Measurements from ENCODE around the gene TAS2R43. TPM values are rescaled to one million over a fixed set of nuclear protein-coding genes. Genes with fewer than 3 reads are reported as not detected.

The TAS2R43 gene, protein sequence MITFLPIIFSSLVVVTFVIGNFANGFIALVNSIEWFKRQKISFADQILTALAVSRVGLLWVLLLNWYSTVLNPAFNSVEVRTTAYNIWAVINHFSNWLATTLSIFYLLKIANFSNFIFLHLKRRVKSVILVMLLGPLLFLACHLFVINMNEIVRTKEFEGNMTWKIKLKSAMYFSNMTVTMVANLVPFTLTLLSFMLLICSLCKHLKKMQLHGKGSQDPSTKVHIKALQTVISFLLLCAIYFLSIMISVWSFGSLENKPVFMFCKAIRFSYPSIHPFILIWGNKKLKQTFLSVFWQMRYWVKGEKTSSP
- total RNA-seq, result 1 to 10 TPM; 5.2 to 9.2 (median 6.1) TPM

DNA sequence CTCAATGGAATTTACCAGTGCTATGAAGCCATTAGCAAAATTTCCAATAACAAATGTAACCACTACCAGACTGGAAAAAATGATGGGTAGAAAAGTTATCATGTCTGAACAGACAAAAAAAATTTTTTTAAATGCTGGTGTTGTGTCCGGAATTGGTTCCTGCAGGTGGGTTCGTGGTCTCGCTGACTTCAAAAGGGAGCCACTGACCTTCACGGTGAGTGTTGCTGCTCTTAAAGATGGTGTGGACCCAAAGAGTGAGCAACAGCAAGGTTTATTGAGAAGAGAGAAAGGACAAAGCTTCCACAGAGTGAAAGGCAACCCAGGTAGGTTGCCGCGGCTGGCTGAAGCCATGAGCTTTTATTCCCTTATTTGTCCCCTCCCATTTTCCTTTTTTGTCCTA is at the start of gene TAS2R43:
TAS2R43 (minus strand) TSS at position 186 of the 400 bp plus-strand sequence; CDS start at position 102, 84 bp downstream.
- TF ChIP-seq, protein P1, sequence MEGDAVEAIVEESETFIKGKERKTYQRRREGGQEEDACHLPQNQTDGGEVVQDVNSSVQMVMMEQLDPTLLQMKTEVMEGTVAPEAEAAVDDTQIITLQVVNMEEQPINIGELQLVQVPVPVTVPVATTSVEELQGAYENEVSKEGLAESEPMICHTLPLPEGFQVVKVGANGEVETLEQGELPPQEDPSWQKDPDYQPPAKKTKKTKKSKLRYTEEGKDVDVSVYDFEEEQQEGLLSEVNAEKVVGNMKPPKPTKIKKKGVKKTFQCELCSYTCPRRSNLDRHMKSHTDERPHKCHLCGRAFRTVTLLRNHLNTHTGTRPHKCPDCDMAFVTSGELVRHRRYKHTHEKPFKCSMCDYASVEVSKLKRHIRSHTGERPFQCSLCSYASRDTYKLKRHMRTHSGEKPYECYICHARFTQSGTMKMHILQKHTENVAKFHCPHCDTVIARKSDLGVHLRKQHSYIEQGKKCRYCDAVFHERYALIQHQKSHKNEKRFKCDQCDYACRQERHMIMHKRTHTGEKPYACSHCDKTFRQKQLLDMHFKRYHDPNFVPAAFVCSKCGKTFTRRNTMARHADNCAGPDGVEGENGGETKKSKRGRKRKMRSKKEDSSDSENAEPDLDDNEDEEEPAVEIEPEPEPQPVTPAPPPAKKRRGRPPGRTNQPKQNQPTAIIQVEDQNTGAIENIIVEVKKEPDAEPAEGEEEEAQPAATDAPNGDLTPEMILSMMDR (IDR thresholded peaks at IDR 0.05), result no peak
- TF ChIP-seq POLR2AphosphoS5 (IDR thresholded peaks at IDR 0.05) (no peak), POLR2A (IDR thresholded peaks at IDR 0.05) (no peak)
- intact Hi-C loops (cut with DNase I; ENCODE audit: low total_unique reads), result no loop called here
- no peaks in the 10 kb centered on the region for H3K27me3 ChIP-seq

DNA sequence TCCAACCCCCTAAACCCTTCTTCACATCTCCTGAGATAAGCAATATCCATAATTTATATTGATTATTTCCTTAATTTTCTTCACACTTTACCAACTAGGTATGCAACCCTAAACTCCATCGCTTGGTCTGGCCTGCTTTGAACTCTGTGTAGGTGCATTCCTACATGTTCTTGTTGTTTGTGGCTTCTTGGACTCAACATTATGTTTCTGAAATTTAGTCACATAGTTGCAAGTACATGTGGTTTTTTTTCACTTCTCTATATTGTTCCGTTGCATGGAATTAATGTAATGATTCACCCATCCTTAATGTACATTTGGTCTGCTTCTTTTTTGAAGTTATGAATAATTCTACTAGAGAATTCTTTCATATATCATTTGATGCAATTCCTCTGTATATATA is 44.0 kb upstream of the TAS2R43 start:
- intact Hi-C loops (cut with DNase I; ENCODE audit: low total_unique reads), result no loop called here
- Histone ChIP-seq H3K36me3 (no peaks in the 10 kb centered on the region), H3K4me1 (no peaks in the 10 kb centered on the region), H3K27me3 (no peaks in the 10 kb centered on the region), H3K9me3 (no peaks in the 10 kb centered on the region), H3K4me3 (no peak overlapping the region), H3K27ac (no peak overlapping the region)
- no peak for DNase-seq (ENCODE audit: low spot score in 2 of 2)
- TF ChIP-seq, protein P1 (IDR thresholded peaks at IDR 0.05), result no peak
- no peak for TF ChIP-seq POLR2A (IDR thresholded peaks at IDR 0.05)
- TF ChIP-seq POLR2AphosphoS5 (IDR thresholded peaks at IDR 0.05), result no peak

More for the DNA sequence above, at the start of gene TAS2R43:
- Histone ChIP-seq H3K36me3 (no peaks in the 10 kb centered on the region), H3K27ac (no peak within 1 kb of the TSS), H3K4me3 (no peak within 1 kb of the TSS), H3K9me3 (no peaks in the 10 kb centered on the region), H3K4me1 (no peaks in the 10 kb centered on the region)
- DNase-seq (ENCODE audit: low spot score in 2 of 2), result no peak

DNA sequence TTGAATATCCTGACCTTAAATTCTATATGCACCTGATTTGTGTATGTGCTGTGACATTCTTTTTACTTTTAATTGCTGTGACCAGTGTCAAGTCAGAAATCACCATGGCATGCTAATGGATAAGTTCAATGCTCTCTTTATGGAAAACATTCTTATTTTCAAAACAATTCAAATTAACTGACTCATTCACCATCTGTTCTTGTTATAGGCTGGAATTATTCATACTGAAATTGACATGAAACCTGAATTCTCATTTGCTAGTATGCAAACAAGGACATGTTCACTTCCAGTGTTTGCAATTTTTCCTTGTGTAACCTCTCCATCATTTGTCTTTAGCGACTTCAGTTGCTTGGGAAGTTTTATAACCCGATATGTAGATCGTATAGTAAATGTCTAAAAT is 42.2 kb upstream of the TAS2R43 start, which contains the start of gene TAS2R30:
TAS2R30 (minus strand) TSS at position 340 of the 400 bp plus-strand sequence. CDS start 400 bp downstream, outside the sequence.
- H3K9me3 ChIP-seq, result no peaks in the 10 kb centered on the region
- no peak within 1 kb of the TSS for H3K27ac ChIP-seq
- intact Hi-C loops (cut with DNase I; ENCODE audit: low total_unique reads), result no loop called here
- no peaks in the 10 kb centered on the region for H3K27me3 ChIP-seq
- TF ChIP-seq POLR2A (IDR thresholded peaks at IDR 0.05) (no peak), POLR2AphosphoS5 (IDR thresholded peaks at IDR 0.05) (no peak)
- TF ChIP-seq, protein P1 (IDR thresholded peaks at IDR 0.05), result no peak
- no peak for DNase-seq (ENCODE audit: low spot score in 2 of 2)
- H3K36me3 ChIP-seq, result no peaks in the 10 kb centered on the region
- H3K4me1 ChIP-seq, result no peaks in the 10 kb centered on the region
- H3K4me3 ChIP-seq, result no peak within 1 kb of the TSS

DNA sequence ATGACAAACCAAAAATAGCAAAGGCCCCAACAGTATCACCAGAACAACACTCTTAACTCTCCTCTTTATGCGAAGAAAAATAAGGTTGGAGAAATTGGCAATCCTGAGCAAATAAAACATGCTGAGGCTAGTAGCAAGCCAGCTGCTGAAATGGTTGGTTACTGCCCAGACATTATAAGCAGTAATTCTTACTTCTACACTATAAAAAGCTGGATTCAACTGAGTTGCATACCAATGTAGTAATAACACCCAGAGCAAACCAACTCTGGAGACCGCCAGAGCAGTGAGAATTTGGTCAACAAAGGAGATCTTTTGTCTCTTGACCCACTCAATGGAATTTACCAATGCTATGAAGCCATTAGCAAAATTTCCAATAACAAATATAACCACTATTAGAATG is 41.7 kb upstream of the TAS2R43 start:
- Histone ChIP-seq H3K9me3 (no peaks in the 10 kb centered on the region), H3K4me3 (no peak overlapping the region), H3K36me3 (no peaks in the 10 kb centered on the region), H3K27ac (no peak overlapping the region), H3K27me3 (no peaks in the 10 kb centered on the region), H3K4me1 (no peaks in the 10 kb centered on the region)
- no peak for TF ChIP-seq POLR2A (IDR thresholded peaks at IDR 0.05)
- TF ChIP-seq POLR2AphosphoS5 (IDR thresholded peaks at IDR 0.05), result no peak
- TF ChIP-seq, protein P1 (IDR thresholded peaks at IDR 0.05), result no peak
- DNase-seq (ENCODE audit: low spot score in 2 of 2), result no peak
- intact Hi-C loops (cut with DNase I; ENCODE audit: low total_unique reads), result no loop called here

DNA sequence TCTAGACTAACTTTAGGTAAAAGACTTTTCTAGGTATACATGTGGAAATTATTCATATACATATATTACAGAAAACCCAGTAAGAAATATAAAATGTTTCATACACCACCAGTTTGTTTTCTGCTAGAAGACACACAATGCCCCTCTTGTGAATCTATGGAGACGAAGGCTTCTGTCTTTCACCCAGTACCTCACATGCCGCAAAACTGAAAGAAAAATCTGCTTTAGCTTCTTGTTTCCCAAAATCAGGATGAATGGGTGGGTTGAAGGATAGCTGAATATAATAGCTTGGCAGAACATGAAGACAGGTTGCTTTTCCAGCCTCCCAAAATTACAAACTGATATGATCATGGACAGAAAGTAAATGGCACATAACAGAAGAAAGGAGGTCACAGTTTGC is 41.0 kb upstream of the TAS2R43 start:
- TF ChIP-seq, protein P1 (IDR thresholded peaks at IDR 0.05), result no peak
- TF ChIP-seq POLR2AphosphoS5 (IDR thresholded peaks at IDR 0.05) (no peak), POLR2A (IDR thresholded peaks at IDR 0.05) (no peak)
- Histone ChIP-seq H3K27ac (no peak overlapping the region), H3K4me3 (no peak overlapping the region), H3K27me3 (no peaks in the 10 kb centered on the region), H3K9me3 (no peaks in the 10 kb centered on the region), H3K36me3 (no peaks in the 10 kb centered on the region), H3K4me1 (no peaks in the 10 kb centered on the region)
- intact Hi-C loops (cut with DNase I; ENCODE audit: low total_unique reads), result no loop called here
- DNase-seq (ENCODE audit: low spot score in 2 of 2), result no peak

Measured in breast epithelium (tissue), 4 donors.